K562 (cell line): ENCODE measurements around the gene FGF1. TPM values are rescaled to one million over a fixed set of nuclear protein-coding genes. Genes with fewer than 3 reads are reported as not detected.

Experiments
- ATAC-seq: fragments of 200-7000 bp; cut with Tn5 transposase; 3 replicates; pipeline ENCODE4 v1.9.1; 2020; ENCODE audit warnings: moderate library complexity
- BruUV-seq: library from RNA; stranded (reverse); fragments of 400-500 nt; replicated peaks from 2 replicates; lab custom pipeline; 2021; lab: Mats Ljungman, UMichigan
- CTCF ChIA-PET: fragments of 300-600 bp; formaldehyde crosslinking; extraction: SDS; loops from one replicate; lab custom pipeline; 2021; ENCODE audit warnings: low intra/inter-chr PET ratio; lab: Yijun Ruan, JAX
- POLR2A ChIA-PET: fragments of 300-600, 350-650 bp; sonication (Branson Sonifier 250); formaldehyde crosslinking; extraction: SDS; loops from one replicate; lab custom pipeline; 2021; ENCODE audit warnings: antibody characterized with exemption, inconsistent platforms; lab: Yijun Ruan, JAX
- DNase-seq, 4 experiments: peaks; one replicate each; pipeline versions ENCODE4 v3.0.0 to v3.0.0-alpha.2; 2011 to 2018; ENCODE audit warnings: low spot score in 3 of 4, mixed read lengths in 3 of 4; ENCODE audit errors: extremely low read depth in 1 of 4
- FAIRE-seq: peaks from 2 replicates; lab custom pipeline; 2011; peaks lifted over from hg19 to GRCh38; lab: Jason Lieb, UNC
- H2AFZ ChIP-seq: 2 replicates; pipeline ENCODE4 v1.6.0; 2011; ENCODE audit warnings: low read depth, low read length, control low read depth, inconsistent platforms
- H3K27ac ChIP-seq: fragments of 200-600 bp; 3 replicates; pipeline ENCODE4 v1.8.0; 2011; ENCODE audit warnings: low read depth, mild to moderate bottlenecking, control low read depth, inconsistent platforms, low read length, moderate library complexity, mixed read lengths; ENCODE audit errors: extremely low read depth
- H3K27me3 ChIP-seq, 2 experiments: fragments of 300-600 bp in 1 of 2; 2 replicates in 1 of 2; 3 replicates in 1 of 2; pipeline versions ENCODE4 v1.6.0 to v1.8.0; 2011; ENCODE audit warnings: inconsistent platforms in 2 of 2, low read length in 2 of 2, mild to moderate bottlenecking in 1 of 2, mixed read lengths in 1 of 2, moderate library complexity in 1 of 2; ENCODE audit not compliant: control insufficient read depth in 2 of 2, insufficient read depth in 2 of 2
- H3K36me3 ChIP-seq: fragments of 300-600 bp; 3 replicates; pipeline ENCODE4 v1.8.0; 2011; ENCODE audit warnings: mild to moderate bottlenecking, low read length, inconsistent platforms; ENCODE audit not compliant: control insufficient read depth, insufficient read depth
- H3K4me1 ChIP-seq, 2 experiments: fragments of 200-600 bp in 1 of 2; replicated peaks in 1 of 2; 2 replicates in 1 of 2; 3 replicates in 1 of 2; pipeline versions ENCODE4 v1.5.1 to v1.8.0; 2011; ENCODE audit warnings: inconsistent platforms in 2 of 2, low read length in 2 of 2, mild to moderate bottlenecking in 1 of 2, mixed read lengths in 1 of 2, moderate library complexity in 1 of 2; ENCODE audit not compliant: control insufficient read depth in 2 of 2, insufficient read depth in 2 of 2
- H3K4me2 ChIP-seq: 2 replicates; pipeline ENCODE4 v1.6.1; 2011; ENCODE audit warnings: low read length, control low read depth, inconsistent platforms, mixed read lengths; ENCODE audit not compliant: insufficient read depth
- H3K4me3 ChIP-seq: fragments of 200-600 bp; sonication (generic), shearing (Covaris generic); 2 replicates; pipeline ENCODE4 v1.5.1; 2016; ENCODE audit warnings: control low read depth, inconsistent platforms
- H3K79me2 ChIP-seq: fragments of 200-600 bp; 3 replicates; pipeline ENCODE4 v1.8.0; 2011; ENCODE audit warnings: low read length, inconsistent platforms; ENCODE audit not compliant: control insufficient read depth, insufficient read depth
- H3K9ac ChIP-seq, 2 experiments: 2 replicates each; pipeline versions ENCODE4 v1.6.0 to v1.6.1; 2011; ENCODE audit warnings: low read depth in 2 of 2, low read length in 2 of 2, control low read depth in 1 of 2, inconsistent platforms in 1 of 2, mild to moderate bottlenecking in 1 of 2, mixed read lengths in 1 of 2; ENCODE audit not compliant: insufficient read depth in 1 of 2
- H3K9me1 ChIP-seq: one replicate; pipeline ENCODE4 v1.6.0; 2011; ENCODE audit warnings: inconsistent platforms, mild to moderate bottlenecking, low read length, moderate library complexity; ENCODE audit not compliant: control insufficient read depth, insufficient read depth
- H3K9me3 ChIP-seq: replicated peaks from 2 replicates; pipeline ENCODE4 v1.5.1; 2011; ENCODE audit warnings: low read depth, low read length, inconsistent platforms; ENCODE audit not compliant: control insufficient read depth, insufficient read depth
- H4K20me1 ChIP-seq: replicated peaks from 2 replicates; pipeline ENCODE4 v1.6.1; 2011; ENCODE audit warnings: low read length, inconsistent platforms, mixed read lengths; ENCODE audit not compliant: control insufficient read depth, insufficient read depth
- ATF6 ChIP-seq: sonication (generic); formaldehyde crosslinking; IDR thresholded peaks from 2 replicates; pipeline ENCODE4 v1.4.0; 2020; ENCODE audit warnings: mild to moderate bottlenecking, missing genetic modification reagents
- BRD9 ChIP-seq: fragments of 450-650 bp; IDR thresholded peaks from 2 replicates; pipeline ENCODE4 v1.6.1; 2018; ENCODE audit warnings: low read depth; ENCODE audit not compliant: partially characterized antibody
- CGGBP1 ChIP-seq: fragments of 250-450 bp; sonication (Bioruptor Pico); IDR thresholded peaks from 2 replicates; pipeline ENCODE4 v1.9.0; 2021; ENCODE audit warnings: mild to moderate bottlenecking
- NFXL1 ChIP-seq: fragments of 450-650 bp; formaldehyde crosslinking; IDR thresholded peaks from 2 replicates; pipeline ENCODE4 v1.4.0; 2021; ENCODE audit warnings: mild to moderate bottlenecking
- WGBS: fragments of 100-300 bp; shearing (Covaris generic); methylation state at CpG from one replicate; pipeline ENCODE4 v1.1.6; 2016; ENCODE audit warnings: low coverage, mixed read lengths; ENCODE audit not compliant: insufficient coverage; ENCODE audit errors: missing lambda C conversion rate; 5-methylcytosine and 5-hydroxymethylcytosine counted together
- in situ Hi-C: fragments of 300-500 bp; cut with MboI; formaldehyde crosslinking; loops from 4 replicates; pipeline ENCODE4 v1.15.0; 2018; ENCODE audit warnings: inconsistent platforms, mixed read lengths
- intact Hi-C: fragments of 100-400 bp; cut with micrococcal nuclease; formaldehyde crosslinking; loops from 2 replicates; pipeline ENCODE4 v1.14.2; 2022
- polyA plus RNA-seq, 8 experiments: library from polyadenylated mRNA; depleted of rRNA in 4 of 8; stranded (reverse) in 5 of 8; unstranded in 3 of 8; fragments of >200 nt; fragmentation: Nextera tagmentation in 2 of 8; fragmentation: Illumina TruSeq in 1 of 8; extraction: Ambion mirVana in 2 of 8; extraction: Trizol in 1 of 8; gene quantifications; 2 replicates each; pipeline versions ENCODE4 v1.2.1 to v1.2.3, GENCODE V29; 2011 to 2014; ENCODE audit warnings: inconsistent platforms in 1 of 8, missing spikeins in 1 of 8
- total RNA-seq, 7 experiments: library from RNA; depleted of rRNA in 6 of 7; stranded (reverse); fragments of >200 nt in 6 of 7; fragmentation: Illumina TruSeq in 2 of 7; extraction: Trizol in 2 of 7; gene quantifications; 2 replicates each; pipeline versions ENCODE4 v1.2.1 to v1.2.3, GENCODE V29; 2011 to 2021; ENCODE audit warnings: low replicate concordance in 1 of 7

FGF1 gene
- total and polyA plus RNA-seq, 9 of the 15 experiments (the other 6 are each of a cell fraction or from before 2014, with no cell fraction given): not detected

DNA sequence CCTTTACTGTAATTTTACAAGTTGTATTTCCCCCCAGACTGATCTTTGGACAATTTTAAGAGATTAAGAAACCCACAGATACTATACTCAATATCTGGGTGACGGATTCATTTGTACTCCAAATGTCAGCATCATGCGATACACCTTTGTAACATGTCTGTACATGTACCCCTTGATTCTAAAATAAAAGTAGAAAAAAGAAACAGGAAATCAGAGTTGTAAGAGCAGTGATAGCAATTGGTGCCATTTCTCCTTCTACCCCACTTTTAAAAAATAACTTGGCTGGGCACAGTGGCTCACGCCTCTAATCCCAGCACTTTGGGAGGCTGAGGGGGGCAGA, 116.9 kb downstream of the FGF1 start:
- FAIRE-seq (no peak), DNase-seq (no peak), ATAC-seq (no peak)
- H3K27me3 ChIP-seq: peaks cover 25 to 38% of the 10 kb centered on the region in 2 experiments; a peak in 4 of 5 replicates
- H2AFZ ChIP-seq: no peak overlapping the region
- no peaks in the 10 kb centered on the region for H3K9me1 ChIP-seq
- in situ Hi-C loops (no loop called here), intact Hi-C loops (no loop called here)
- 29% methylated on average over 3 of the region's 3 CpGs for WGBS
- no peaks in the 10 kb centered on the region for H3K36me3 ChIP-seq
- no peaks in the 10 kb centered on the region for H4K20me1 ChIP-seq
- ChIA-PET CTCF (no interaction called here), POLR2A (interaction anchor here (0.5 to 0.9 kb wide), 3 partner anchors 244 to 640 kb away, joined by 3 read pairs; partner anchors contain the start of gene SPRY4)
- no peaks in the 10 kb centered on the region for H3K4me1 ChIP-seq
- H3K79me2 ChIP-seq: no peaks in the 10 kb centered on the region
- TF ChIP-seq ATF6 (CRISPR knock-in tag) (no peak), BRD9 (no peak), NFXL1 (CRISPR knock-in tag) (no peak), CGGBP1 (no peak)
- no peak overlapping the region for H3K9ac ChIP-seq
- no TSS peak for BruUV-seq
- H3K27ac ChIP-seq: no peak overlapping the region
- H3K4me3 ChIP-seq: no peak overlapping the region
- H3K4me2 ChIP-seq: no peak overlapping the region
- H3K9me3 ChIP-seq: no peaks in the 10 kb centered on the region
